HG03196 (cell line): ENCODE results near the gene ATP5PB.

ENCODE experiments used
- ATAC-seq: cut with Tn5 transposase; IDR thresholded peaks from one replicate; pipeline ENCODE4 v1.9.1; 2021; ENCODE audit not compliant: unreplicated experiment

The ATP5PB gene

GRCh38 chr1:111448918-111449702, at the start of gene ATP5PB, which contains the start of gene WDR77:
TSS of gene ATP5PB (plus strand) at chr1:111449464. CDS start at chr1:111449542, 78 bp downstream.
TSS of gene WDR77 (minus strand) at chr1:111449256. CDS start at chr1:111449169, 87 bp downstream.
- ATAC-seq: peak; percentile 92

GRCh38 chr1:111399792-111400610, 49.3 kb upstream of the ATP5PB start:
- ATAC-seq: no peak

- ATAC-seq: no peak
These were observed 47.2 kb upstream of the ATP5PB start for GRCh38 chr1:111402083-111402482.

- ATAC-seq: no peak
These were observed 44.7 kb upstream of the ATP5PB start for GRCh38 chr1:111404588-111404987.

GRCh38 chr1:111406321-111406768, 42.9 kb upstream of the ATP5PB start:
- peak; percentile 90 for ATAC-seq

- ATAC-seq: no peak
These were observed 42.0 kb upstream of the ATP5PB start for GRCh38 chr1:111407301-111407700.

GRCh38 chr1:111412839-111413238, 36.4 kb upstream of the ATP5PB start:
- ATAC-seq: no peak

- ATAC-seq: no peak
These were observed 34.5 kb upstream of the ATP5PB start for GRCh38 chr1:111414756-111415155.

GRCh38 chr1:111415461-111415860, 33.8 kb upstream of the ATP5PB start:
- no peak for ATAC-seq

- ATAC-seq: no peak
These were observed 31.5 kb upstream of the ATP5PB start for GRCh38 chr1:111417755-111418154.

- no peak for ATAC-seq
These were observed 30.2 kb upstream of the ATP5PB start for GRCh38 chr1:111419037-111419436.

GRCh38 chr1:111420377-111420776, 28.9 kb upstream of the ATP5PB start:
- no peak for ATAC-seq

GRCh38 chr1:111422546-111423391, 26.5 kb upstream of the ATP5PB start:
- no peak for ATAC-seq

GRCh38 chr1:111424281-111424680, 25.0 kb upstream of the ATP5PB start:
- ATAC-seq: no peak

GRCh38 chr1:111436726-111437125, 12.5 kb upstream of the ATP5PB start:
- ATAC-seq: no peak

- no peak for ATAC-seq
These were observed 9.6 kb upstream of the ATP5PB start for GRCh38 chr1:111439461-111440351.

- no peak for ATAC-seq
These were observed 7.6 kb upstream of the ATP5PB start for GRCh38 chr1:111441573-111442192.

- no peak for ATAC-seq
These were observed 6.8 kb upstream of the ATP5PB start for GRCh38 chr1:111442457-111442856.

- no peak for ATAC-seq
These were observed 5.2 kb upstream of the ATP5PB start for GRCh38 chr1:111444031-111444430.

- no peak for ATAC-seq
These were observed 2.7 kb upstream of the ATP5PB start for GRCh38 chr1:111446546-111446945.
